ENCODE data around the gene KMT2C. TPM values are rescaled to one million over a fixed set of nuclear protein-coding genes. Genes with fewer than 3 reads are reported as not detected.
"Not testable (repeated sequence)": the region's sequence is repeated elsewhere in the genome, so short reads cannot be mapped to it uniquely, and the experiment has no call there.

Gene KMT2C
- total RNA-seq, 1 donor from 2014 or later: 36.0 TPM

DNA sequence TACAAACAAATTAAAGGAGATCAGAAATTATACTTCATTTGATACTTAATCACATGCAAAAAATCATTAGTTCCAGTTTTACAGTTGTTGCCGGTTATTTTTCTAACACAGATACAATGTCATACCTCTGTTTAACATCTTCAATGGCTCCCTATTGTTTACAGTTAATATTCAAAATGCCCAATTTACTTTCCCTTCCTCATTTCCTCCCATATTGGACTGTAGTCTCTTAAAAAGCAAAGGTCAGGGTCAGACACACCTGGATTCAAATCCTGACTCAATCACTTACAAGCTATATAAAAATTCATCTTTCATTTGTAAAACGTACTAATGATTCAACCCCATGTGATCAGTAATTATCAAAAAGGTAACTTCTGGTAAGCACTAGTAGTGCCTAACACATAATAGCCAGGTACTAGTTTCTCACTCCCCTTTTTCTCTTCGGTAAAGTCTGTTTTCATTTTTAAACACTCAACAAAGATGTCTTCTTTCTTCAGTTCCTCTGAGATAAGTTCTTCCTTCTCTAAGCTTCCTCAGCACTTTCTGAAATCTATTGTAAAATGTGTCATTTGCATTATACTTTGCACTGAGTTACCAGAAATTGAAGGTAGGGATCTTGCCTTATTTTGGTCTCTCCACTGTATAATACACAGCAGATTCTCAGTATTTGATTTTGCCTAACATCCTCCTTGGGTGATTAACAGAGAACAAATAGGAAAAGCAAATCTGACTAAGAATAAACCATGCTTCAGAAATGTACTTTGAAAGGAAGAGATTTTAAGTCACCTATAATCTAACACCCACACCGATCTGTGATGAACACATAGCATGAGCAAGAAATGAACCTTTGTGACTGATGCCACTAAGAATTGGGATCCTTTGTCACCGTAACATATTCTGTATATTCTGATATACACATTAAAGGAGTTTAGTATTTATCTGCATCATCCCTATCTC, 16.1 kb downstream of the KMT2C start:
- H3K4me1 ChIP-seq: peaks cover 0 to 3% of the 10 kb centered on the region in 2 donors
- intact Hi-C loops (cut with DNase I): no loop called here
- no peak for DNase-seq (ENCODE audit: low spot score in 2 of 2)
- H3K9me3 ChIP-seq: peaks cover 0 to 18% of the 10 kb centered on the region in 2 donors
- TF ChIP-seq, protein P1, sequence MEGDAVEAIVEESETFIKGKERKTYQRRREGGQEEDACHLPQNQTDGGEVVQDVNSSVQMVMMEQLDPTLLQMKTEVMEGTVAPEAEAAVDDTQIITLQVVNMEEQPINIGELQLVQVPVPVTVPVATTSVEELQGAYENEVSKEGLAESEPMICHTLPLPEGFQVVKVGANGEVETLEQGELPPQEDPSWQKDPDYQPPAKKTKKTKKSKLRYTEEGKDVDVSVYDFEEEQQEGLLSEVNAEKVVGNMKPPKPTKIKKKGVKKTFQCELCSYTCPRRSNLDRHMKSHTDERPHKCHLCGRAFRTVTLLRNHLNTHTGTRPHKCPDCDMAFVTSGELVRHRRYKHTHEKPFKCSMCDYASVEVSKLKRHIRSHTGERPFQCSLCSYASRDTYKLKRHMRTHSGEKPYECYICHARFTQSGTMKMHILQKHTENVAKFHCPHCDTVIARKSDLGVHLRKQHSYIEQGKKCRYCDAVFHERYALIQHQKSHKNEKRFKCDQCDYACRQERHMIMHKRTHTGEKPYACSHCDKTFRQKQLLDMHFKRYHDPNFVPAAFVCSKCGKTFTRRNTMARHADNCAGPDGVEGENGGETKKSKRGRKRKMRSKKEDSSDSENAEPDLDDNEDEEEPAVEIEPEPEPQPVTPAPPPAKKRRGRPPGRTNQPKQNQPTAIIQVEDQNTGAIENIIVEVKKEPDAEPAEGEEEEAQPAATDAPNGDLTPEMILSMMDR (IDR thresholded peaks at IDR 0.05): no peak
- peaks cover 0 to 4% of the 10 kb centered on the region in 2 donors for H3K36me3 ChIP-seq
- H3K27ac ChIP-seq: no peak overlapping the region
- no peak overlapping the region for H3K4me3 ChIP-seq
- no peaks in the 10 kb centered on the region for H3K27me3 ChIP-seq

DNA sequence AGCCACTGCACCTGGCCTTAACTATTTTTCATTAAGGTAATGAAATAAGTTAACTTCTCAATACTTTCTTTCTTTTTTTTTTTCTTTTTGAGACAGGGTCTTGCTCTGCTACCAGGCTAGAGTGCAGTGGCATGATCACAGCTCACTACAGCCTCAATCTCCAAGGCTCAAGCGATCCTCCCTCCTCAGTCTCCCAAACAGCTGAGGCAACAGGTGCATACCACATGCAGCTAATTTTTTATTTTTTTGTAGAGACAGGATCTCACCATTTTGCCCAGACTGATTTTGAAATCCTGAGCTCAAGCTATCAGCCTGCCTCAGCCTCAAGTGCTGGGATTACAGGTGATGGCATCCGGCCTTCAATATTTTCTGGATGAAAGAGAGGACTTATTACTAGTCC, 21.0 kb downstream of the KMT2C start:
- TF ChIP-seq, protein P1 (IDR thresholded peaks at IDR 0.05): no peak
- no peaks in the 10 kb centered on the region for H3K9me3 ChIP-seq
- intact Hi-C loops (cut with DNase I): no loop called here

DNA sequence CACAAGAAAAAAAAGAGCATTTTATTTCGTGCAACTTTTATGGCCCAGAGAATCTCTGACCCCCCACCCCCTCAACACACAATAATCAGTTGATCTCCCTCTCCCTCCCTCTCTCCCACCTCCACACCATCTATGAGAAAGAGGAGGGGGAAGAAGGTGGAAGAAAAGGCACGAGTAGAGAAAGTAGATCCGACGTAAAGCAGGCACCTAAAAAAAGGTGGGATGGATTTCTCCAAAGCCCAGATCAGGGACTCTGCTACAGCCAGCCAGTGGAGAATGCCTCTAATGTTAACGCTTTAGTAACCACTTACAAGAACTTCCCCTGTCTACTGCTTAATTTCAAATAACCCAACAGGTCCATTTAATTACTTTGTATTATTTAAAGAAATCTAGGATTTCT, 24.4 kb downstream of the KMT2C start:
- H3K27me3 ChIP-seq: no peaks in the 10 kb centered on the region
- no peaks in the 10 kb centered on the region for H3K36me3 ChIP-seq
- H3K27ac ChIP-seq: no peak overlapping the region
- no peak for DNase-seq (ENCODE audit: low spot score in 2 of 2)
- H3K9me3 ChIP-seq: no peaks in the 10 kb centered on the region
- H3K4me1 ChIP-seq: peaks cover 0 to 12% of the 10 kb centered on the region in 2 donors
- intact Hi-C loops (cut with DNase I): no loop called here
- TF ChIP-seq, protein P1 (IDR thresholded peaks at IDR 0.05): no peak
- H3K4me3 ChIP-seq: peak overlapping the region; percentile 11

More for the DNA sequence above, 21.0 kb downstream of the KMT2C start:
- no peak for DNase-seq (ENCODE audit: low spot score in 2 of 2)
- no peaks in the 10 kb centered on the region for H3K27me3 ChIP-seq
- no peaks in the 10 kb centered on the region for H3K36me3 ChIP-seq
- H3K4me1 ChIP-seq: peaks cover 0 to 12% of the 10 kb centered on the region in 2 donors
- H3K4me3 ChIP-seq: no peak overlapping the region
- H3K27ac ChIP-seq: no peak overlapping the region

DNA sequence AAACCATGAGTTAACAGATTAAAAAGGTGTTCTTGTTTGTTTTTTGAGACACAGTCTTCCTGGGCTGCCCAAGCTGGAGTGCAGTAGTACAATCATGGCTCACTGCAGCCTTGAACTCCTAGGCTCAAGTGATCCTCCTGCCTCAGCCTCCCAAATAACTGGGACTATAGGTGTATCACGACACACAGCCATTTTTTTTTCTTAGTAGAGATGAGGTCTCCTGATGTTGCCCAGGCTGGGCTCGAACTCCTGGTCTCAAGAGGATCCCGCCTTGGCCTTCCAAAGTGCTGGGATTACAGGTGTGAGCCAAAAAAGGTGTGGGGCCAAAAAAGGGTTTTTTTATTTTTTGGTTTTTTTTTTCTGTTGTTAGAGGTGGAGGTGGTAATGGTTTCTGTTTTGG, 29.3 kb downstream of the KMT2C start:
- H3K27ac ChIP-seq: no peak overlapping the region
- no peak for DNase-seq (ENCODE audit: low spot score in 2 of 2)
- no peaks in the 10 kb centered on the region for H3K9me3 ChIP-seq
- TF ChIP-seq, protein P1 (IDR thresholded peaks at IDR 0.05): no peak
- H3K4me3 ChIP-seq: no peak overlapping the region
- H3K4me1 ChIP-seq: peaks cover 0 to 5% of the 10 kb centered on the region in 2 donors
- intact Hi-C loops (cut with DNase I): no loop called here
- H3K36me3 ChIP-seq: no peaks in the 10 kb centered on the region
- no peaks in the 10 kb centered on the region for H3K27me3 ChIP-seq

DNA sequence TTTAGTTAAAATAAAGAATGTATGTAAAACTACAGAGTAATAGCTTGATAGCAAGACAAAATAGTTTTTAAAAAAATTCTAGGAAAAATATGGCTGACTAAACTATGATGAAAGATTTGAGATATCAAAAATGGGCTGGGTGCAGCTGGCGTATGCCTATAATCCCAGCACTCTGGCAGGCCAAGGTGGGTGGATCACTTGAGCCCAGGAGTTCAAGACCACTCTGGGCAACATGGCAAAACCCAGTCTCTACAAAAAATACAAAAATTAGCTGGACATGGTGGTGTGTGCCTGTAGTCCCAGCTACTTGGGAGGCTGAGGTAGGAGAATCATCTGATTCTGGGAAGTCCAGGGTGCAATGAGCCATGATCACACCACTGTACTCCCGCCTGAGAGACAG, 29.8 kb downstream of the KMT2C start:
- H3K36me3 ChIP-seq; H3K9me3 ChIP-seq; H3K27me3 ChIP-seq; DNase-seq (ENCODE audit: low spot score in 2 of 2); H3K27ac ChIP-seq; H3K4me1 ChIP-seq; intact Hi-C loops (cut with DNase I); H3K4me3 ChIP-seq: not testable (repeated sequence)

DNA sequence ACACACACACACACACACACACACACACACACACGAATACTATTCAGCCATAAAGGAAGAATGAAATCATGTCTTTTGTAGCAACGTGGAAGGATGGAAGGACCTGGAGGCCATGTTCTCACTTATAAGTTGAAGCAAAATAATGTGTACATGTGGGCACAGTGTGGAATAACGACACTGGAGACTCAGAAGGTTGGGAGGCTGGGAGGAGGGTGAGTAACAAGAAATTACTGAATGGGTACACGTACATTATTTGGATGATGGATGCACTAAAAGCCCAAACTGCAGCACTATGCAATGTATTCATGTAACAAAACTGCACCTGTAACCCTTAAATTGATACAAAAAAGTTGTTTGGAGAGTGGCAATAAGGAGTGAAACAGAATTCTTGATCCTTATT, 32.1 kb downstream of the KMT2C start:
- no peaks in the 10 kb centered on the region for H3K9me3 ChIP-seq
- intact Hi-C loops (cut with DNase I): no loop called here
- no peaks in the 10 kb centered on the region for H3K4me1 ChIP-seq
- TF ChIP-seq, protein P1 (IDR thresholded peaks at IDR 0.05): no peak
- H3K27me3 ChIP-seq: no peaks in the 10 kb centered on the region
- DNase-seq (ENCODE audit: low spot score in 2 of 2): no peak
- no peak overlapping the region for H3K27ac ChIP-seq
- no peak overlapping the region for H3K4me3 ChIP-seq
- no peaks in the 10 kb centered on the region for H3K36me3 ChIP-seq

All from ascending aorta (tissue), 2 donors.